Activated CD8-positive, alpha-beta memory T cell treated with anti-CD3 and anti-CD28 coated beads for 24 hours (primary cell): Measurements from ENCODE around the gene DOK7.

Source experiments
- DNase-seq: peaks from one replicate; pipeline ENCODE4 v3.0.0-alpha.2; 2020

Gene DOK7

DNA sequence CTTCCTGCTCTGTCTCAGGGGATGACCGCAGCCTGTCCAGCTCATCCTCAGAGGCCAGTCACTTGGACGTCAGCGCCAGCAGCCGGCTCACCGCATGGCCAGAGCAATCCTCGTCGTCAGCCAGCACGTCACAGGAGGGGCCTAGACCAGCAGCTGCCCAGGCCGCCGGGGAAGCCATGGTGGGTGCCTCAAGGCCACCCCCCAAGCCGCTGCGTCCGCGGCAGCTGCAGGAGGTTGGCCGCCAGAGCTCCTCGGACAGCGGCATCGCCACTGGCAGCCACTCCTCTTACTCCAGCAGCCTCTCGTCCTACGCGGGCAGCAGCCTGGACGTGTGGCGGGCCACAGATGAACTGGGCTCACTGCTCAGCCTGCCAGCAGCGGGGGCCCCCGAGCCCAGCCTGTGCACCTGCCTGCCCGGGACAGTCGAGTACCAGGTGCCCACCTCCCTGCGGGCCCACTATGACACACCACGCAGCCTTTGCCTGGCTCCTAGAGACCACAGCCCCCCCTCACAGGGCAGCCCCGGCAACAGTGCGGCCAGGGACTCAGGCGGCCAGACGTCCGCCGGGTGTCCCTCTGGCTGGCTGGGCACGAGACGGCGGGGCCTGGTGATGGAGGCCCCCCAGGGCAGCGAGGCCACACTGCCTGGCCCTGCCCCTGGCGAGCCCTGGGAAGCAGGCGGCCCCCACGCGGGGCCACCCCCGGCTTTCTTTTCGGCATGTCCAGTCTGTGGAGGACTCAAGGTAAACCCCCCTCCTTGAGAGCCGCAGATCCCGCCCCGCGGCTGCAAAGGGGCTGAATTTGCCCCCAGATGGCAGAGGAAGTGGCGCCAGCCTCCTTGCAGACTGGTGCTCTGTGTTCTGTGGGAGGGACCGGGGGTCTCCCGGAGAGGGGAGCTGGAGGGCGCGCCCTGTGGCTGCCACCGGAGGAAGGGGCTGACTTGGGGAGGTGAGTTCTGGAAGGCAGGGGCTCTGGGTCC is 29.9 kb downstream of the DOK7 start:
- no peak for DNase-seq

DNA sequence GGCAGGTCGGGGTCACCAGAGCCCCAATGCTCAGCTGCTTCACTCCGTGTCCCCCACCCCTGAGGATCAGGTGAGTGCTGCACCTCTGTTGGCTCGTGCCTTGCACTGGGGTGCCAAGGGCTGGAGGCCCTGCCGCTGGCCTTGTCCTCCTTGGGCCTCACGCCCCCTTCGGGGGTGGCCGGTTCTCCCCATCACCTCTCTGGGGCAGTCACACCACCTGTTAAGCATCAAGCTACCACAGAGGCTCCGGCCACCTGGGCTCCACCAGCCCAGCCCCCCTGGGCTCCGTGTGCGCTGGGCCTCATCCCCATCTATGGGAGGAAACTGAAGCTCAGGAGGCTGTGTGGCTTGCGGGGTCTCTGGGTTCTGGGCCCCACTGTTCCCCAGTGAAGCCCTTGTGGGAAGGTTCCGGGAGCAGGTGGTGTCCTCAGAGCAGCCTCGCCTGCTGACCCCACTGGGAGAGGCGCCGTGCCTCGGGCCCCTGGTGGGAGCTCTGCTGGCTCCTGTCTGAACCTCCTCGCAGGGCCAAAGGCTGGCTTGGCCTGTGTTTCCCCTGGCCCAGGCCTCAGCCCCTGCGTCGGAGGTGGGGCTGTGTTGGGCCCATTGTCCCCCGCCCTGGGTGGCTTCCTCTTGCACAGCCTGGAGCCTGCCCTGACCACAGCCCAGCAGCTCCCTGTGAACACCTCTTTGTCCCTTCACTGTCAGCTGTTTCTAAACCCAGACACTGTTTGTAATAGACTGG is 30.8 kb downstream of the DOK7 start:
- no peak for DNase-seq

DNA sequence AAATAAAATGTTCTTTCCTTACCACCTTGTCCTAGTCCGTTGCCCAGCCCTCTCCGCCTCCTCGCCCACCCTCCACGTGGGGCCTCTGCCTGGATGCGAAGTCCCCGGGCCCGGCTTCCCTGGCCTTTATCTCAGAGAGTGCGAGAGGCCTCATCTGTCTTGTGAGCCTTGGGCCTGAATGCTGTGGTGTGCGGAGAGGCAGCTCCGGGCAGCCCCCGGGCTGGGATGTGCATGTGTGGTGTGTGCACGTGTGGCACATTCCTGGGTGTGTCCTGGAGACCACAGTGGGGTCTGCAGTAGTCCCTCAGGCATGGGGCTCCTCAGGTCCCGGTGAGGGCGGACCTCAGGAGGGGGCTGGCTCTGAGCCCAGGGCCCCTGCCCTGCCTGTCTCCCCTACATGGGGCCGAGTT is 31.4 kb downstream of the DOK7 start:
- DNase-seq = no peak

DNA sequence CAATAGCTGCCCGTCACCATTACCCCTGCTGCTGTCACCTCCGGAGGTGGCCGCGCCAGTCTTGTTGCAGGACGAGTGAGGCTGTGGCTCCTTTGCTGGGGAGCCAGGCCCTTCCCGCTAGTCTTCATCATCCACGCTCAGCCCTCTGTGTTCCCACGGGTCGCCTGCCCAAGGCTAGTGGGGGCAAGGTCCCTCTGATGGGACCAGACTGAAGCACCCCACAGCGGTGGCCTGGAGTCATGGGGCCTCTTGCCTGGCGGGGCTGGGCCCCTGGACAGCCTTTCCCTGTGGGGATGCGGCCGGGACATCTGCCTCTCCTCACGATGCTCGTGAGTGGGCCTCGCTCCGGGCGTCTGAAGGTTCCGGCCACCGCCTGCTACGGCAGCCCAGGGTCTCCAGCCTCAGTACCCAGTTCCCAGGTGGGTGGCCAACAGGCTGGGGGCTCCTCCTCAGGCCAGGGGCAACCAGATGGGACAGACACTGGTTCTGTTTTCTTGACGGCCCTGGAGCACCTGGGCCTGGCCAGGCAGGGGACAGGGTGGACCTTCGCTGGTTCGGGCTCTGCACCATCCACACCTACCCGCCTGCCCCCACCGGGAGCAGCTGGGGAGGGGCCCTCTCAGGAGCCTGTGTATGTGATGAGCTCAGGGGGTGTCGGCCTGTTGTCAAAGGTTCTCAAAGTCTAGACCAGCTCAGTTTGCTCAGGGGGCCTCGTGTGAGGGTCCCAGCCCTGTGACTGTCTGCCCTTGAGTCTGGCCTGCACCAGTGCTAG is 32.3 kb downstream of the DOK7 start:
- no peak for DNase-seq

DNA sequence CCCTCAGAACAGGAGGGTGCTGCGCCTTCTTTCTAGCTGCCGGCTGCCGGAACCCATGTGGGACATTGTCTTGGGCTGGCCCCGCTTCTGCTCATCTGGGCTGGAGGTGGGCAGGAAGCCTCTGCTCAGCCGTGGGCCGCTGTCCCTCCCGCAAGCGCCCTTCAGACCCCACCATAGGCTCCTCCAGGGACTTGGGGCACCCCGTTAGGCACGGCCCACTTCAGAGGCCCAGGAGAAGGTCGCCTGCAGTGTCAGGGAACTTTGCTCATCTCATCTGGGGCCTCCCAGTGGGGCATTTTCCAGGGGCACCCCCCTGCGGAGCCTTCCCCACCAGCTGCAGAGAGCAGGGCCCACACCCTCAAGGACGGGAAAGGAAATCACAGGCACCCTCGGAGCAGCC is 32.9 kb downstream of the DOK7 start:
- no peak for DNase-seq

DNA sequence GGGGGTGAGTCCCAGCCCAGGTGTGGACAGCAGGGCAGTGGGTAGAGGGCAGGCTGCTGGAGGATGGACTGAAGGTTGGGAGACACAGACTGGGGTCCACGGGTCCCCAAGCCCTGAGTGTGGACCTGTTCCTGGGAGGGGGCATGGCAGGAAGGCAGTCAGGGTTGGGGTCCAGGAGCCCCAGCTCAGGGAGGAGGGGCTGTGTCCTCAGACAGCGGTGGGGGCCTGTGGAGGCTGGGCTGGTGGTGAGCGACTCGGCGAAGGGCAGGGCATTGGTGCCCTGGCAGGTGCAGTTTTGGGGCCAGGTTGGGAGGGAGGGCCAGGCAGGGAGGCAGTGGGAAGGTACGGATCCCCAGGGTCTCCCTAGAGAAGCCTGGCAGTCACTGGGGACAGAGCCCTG is 34.0 kb downstream of the DOK7 start:
- DNase-seq = no peak

DNA sequence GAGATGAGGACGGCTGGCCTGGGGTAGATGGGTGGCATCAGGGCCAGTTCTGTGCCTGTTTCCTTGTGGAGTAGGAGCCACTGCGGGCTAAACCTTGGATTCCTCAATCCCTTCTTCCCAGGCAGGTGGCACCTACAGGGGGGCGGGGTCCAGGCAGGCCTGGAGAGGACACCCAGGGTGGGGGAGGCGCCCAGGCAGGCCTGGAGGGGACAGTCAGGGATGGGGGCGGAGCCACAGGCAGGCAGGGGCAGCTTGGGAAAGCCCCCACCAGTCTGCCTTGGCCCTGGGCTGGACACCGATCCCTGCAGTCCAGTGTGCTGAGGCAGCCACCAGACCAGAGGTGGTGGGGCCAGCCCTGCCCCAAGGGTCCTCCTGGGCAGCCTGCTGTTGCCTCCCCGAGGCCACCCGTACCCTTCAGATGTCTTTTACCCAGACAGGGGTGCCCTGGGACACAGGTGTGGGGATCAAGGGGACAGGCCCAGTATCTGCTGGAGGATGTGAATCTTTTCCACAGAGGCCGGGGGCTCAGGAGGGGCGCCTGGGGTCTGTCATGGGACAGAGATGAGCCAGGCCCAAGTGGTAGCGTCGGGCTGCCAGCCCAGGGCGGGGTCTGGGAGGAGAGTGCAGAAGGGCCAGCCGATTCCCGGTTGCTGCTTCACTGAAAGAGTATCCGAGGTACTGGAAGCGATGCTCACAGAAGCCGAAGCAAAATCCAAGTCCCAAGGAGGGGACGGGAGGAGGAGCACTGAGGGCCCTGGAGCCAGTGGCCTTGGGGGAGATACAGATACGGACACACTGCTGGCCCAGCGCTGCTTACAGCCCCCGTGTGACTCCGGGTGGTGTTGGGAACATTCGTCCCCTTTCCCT is 34.6 kb downstream of the DOK7 start:
- no peak for DNase-seq

DNA sequence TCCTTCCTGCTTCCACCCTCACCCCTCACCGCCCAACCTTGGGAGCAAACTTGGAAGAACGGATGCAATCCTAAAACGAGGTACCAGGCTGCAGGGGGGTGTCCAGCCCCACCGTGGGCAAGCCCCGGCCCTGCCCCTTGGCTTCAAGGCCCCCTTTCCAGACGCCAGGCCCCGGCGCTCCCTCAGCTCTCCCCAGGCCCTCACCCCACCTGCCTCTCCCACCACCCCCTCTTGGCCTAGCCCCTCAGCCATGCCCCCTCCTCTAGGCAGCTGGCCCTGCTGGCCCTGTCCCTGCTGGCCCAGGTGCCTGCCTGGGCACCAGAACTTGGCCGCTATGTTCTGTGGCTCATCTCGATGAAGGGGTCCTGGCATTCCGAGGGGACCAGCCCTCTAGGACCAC is 35.3 kb downstream of the DOK7 start:
- no peak for DNase-seq

DNA sequence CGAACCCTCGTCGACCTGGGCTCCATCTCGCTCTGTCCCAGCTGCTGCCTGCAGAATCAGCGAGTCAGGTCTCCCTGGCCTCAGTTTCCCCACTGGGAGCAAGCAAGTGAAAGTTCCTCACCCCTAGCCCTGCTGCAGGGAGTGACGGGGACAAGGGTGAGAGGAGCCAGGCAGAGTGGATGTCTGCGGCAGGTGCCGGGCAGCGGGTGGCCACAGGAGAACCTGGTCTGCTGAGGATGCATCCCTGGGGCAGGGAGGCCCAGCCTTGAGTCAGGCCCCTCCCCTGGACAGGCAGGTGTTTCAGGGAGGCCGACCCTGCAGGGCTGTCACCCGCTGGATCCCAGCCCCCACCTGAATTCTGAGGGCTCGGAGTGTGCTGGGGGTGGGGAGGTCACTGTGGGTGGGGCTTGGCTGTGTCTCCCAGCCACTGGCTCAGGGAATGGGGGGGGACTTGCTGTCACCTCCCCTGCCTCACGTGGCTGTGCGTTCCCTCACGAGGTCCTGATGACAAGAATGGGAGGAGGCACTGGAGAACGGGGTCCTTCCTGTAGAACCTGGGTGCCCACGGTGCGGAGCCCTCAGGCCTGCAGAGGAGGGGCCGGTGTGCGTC is 35.9 kb downstream of the DOK7 start:
- no peak for DNase-seq

DNA sequence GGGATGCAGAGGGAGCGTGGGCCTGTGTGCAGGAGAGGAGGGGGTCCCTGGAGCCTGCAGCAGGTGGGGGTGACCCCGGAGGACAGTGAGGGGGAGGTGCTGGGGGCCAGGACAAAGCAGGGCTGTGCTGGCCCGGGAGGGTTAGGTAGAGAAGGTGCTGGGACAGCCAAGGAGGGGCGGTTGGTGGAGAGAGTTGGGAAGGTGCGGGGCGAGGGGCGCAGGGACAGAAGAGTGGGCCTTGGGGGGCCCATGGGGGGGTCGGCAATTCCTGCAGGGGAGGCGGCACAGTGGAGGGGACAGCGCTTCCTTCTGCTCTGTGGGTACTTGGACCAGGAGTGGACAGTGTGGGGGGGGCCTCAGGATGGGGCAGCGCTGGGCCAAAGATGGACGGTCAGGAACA is 36.6 kb downstream of the DOK7 start:
- no peak for DNase-seq

DNA sequence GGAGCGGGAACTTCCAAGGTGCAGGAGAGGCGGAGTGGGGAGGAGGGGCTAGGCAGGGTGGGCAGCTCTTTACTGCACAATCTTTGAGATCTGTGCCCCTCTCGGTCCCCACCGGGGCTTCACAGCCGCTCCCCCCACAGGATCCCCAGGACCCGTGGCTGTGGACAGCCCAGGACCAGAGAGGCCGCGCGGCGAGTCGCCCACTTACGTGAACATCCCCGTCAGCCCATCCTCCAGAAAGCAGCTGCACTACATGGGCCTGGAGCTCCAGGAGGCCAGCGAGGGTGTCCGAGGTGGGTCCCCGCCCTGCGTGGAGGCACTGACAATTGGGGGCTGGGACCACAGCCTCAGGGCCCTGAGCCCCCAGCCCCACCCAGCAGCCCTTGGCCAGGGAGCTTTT is 37.0 kb downstream of the DOK7 start:
- DNase-seq = no peak

DNA sequence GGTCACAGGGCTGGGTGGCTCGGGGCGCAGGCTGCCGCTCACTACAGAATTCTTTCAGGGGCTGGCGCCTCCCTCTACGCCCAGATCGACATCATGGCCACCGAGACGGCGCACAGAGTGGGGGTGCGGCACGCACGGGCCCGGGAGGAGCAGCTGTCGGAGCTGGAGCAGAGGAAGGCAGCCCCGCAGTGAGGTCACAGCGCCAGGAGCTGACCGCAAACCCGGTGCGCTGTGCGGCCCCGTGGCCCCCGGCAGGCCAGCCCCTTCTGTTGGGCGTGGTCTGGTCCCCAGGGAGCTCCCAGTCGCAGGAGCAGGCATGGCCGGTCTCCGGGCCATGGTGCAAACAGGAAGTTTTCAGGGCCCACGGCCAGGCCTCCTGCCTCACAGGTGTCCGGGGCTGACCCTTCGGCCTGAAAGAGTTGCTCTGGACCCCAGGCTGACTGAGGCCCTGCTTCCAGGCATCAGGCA is 37.6 kb downstream of the DOK7 start:
- no peak for DNase-seq

DNA sequence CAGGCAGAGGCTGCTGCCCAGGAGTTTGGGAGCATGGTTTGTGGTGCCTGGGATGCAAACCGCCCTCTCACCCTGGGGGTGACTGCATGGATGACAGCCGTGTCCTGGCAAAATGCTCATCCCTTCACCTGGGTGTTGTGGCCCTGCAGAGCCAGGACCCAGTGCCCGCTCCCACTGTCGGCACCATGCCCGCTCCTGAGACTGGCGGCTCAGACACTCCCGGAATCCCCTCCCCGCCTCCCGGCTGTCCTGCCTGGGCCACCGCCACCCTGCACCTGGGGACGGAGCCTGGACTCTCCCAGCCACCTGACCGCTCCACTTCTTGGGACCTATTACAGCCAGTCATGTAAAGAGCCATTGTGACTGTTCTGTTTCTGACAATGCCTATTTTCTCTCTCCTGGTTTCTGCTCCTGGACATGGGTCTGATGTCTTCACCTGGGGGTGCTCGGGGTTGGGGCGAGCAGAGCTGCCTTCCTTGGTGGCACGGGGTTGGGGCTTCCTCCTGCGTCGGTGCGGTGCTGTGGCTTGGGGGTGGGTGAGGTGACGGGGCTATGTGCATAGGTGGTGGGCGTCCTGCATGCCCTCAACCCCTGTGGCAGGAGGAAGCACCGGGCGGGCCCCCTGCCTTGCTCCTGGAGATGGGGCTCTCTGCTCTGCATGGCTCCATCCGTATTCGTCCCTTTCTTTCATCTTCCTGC is 38.2 kb downstream of the DOK7 start:
- no peak for DNase-seq

DNA sequence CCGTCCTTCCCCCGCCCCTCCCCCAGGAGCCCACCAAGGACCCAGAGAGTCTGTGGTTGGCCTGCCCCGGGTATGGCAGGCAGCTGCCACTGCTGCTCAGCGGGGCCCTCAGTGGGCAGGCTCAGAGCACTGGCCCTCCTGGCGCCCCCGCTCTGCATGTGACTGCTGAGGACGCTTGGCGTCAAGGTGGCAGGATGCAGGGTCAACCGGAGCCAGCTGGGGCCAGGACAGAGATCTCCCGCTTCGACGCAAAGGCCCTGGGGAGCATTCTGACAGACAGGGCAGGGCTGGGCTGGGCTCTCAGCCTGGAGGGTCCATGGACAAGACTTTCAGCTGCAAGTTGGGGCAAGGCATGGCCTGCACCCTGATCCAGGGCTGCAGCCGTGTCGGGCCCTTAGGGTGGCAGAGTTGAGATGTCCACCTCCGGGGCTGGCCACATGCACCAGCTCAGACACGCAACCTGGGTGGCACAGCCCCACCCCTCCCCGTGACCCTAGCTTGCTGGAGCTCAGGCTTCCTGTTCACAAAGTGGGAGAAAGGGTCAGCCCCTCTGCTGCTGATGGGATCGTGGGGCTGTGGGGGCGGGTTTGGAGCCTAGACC is 38.8 kb downstream of the DOK7 start:
- no peak for DNase-seq

DNA sequence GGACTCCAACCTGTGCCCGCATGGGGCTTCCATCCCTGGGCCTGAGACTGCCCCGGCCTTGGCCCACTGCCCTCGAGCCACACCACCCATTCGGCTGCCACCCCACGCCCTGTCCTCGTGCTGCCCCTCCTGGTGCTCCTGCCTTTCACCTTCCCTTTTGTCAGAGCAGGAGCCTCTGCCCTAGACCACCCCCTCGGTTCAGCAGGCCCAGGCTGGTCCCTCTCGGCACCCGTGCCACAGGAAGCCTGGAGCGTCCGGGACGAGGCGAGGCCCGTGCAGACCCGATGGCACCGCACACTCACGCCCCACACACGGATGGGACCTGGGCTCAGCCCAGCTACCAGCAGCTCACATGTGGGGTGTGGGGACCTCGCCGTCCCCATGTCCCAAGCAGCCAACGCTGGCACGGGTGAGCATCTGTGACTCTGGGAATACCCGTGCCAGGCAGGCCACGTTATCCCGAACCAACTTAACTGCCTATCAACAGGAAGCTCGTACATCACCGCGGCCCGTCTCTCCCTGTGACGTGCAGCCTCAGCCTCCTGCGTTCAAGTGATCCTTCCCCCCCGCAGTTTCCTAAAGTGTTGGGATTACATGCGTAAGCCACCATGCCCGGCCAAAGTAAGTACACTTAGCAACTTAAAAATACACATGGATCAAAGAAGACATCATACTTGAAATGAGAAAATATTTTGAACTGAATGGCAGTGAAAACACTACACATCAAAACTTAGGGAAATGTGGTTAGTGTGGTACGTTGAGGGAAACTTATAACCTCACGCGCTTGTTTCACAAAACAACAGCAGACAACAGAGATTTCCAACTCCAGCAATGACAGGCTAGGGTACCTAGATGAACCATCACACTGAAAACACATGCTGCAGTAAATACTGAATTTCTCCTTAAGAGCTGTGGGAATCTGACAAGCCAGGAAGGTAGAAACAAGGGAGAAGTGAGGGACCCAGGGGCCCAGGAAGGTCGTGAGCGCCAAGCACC is 40.1 kb downstream of the DOK7 start:
- no peak for DNase-seq

DNA sequence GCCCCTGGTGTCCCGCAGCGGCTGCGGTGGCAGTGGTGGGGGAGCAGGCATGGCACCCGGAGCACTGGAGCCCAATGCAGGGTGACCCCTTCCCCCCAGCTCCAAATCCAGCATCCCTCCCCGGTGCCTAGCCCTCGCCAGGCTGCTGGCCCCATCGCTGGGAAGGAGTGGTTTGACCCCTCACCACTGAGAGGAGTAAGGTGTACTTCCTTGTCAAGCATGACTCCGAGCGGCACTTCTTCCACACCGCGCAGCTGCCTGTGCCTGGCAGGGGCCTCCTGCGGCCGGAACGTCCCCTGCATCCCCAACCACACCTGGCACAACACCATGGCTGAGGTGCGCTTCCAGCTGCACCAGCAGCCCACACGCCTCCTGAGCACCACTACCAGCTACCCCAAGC is 42.1 kb downstream of the DOK7 start:
- DNase-seq = no peak

DNA sequence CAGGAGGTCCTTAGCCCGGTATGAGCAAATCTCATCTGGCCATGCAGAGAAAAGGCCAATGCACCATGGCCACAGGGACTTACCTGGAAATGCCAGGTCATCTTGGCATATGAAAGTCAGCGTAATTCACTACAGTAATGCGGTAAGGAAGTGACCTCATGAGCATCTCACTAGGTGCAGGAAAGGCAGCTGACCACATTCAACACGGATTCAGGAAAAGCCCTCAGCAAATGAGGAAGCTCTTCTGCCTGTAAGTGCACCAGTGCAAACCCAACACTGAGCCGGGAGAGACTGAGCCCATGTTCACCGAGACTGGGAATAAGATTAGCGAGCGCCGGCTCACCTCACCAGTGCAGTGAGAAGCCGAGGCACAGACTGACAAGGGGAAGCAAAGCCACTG is 45.4 kb downstream of the DOK7 start:
- no peak for DNase-seq

DNA sequence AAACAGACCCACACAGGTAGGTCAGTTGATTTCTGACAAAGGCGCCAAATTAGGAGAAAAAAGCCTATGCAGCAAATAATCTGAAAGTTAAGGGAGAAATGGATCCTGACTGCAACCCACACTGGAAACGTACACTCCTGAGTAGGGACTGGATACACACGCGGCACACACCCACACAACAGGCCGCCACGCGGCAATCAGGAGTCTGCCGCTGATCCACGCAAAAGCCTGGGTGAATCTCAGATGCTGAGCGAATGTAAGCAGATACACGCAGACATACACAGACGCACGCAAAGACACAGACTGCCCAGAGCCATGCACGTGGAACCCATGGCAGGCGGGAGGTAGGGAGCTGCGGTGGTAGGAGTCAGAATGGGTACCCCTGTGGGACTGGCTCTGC is 47.4 kb downstream of the DOK7 start:
- DNase-seq = no peak

DNA sequence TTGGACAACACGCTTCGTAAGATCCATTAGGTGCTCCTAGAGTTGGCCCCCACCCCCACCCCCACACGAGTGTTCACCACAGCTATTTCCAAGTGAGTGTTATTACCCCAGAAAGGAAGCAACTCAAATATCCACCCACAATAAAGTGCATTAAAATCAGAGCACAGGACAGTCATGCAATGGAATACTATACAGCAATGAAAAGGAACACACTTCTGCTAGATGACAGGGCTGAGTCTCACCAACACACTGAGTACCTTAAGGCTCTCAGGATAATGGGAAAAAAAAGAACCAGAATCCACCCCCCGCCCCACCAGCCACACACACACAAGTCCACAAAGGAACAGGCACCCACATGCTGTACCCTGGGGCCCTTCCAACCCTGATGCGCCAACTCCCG is 48.1 kb downstream of the DOK7 start:
- no peak for DNase-seq
